HepG2 (cell line): ENCODE measurements around the gene SIRPA. TPM values are rescaled to one million over a fixed set of nuclear protein-coding genes. Genes with fewer than 3 reads are reported as not detected.

Source experiments
- AGO1 ChIP-seq: fragments of 200-400 bp; formaldehyde crosslinking; IDR thresholded peaks from 2 replicates; pipeline ENCODE4 v1.6.1; 2017; ENCODE audit warnings: mild to moderate bottlenecking, low read depth, low read length, moderate library complexity; ENCODE audit not compliant: poor library complexity, severe bottlenecking
- AKAP8 ChIP-seq: sonication (generic); formaldehyde crosslinking; IDR thresholded peaks from 2 replicates; pipeline ENCODE4 v1.5.1; 2020; ENCODE audit warnings: mild to moderate bottlenecking, missing genetic modification reagents
- HNRNPUL1 ChIP-seq: fragments of 200-400 bp; formaldehyde crosslinking; IDR thresholded peaks from 2 replicates; pipeline ENCODE4 v1.6.1; 2017; ENCODE audit warnings: low read depth, mild to moderate bottlenecking, low read length, moderate library complexity
- IKZF4 ChIP-seq: sonication (generic); formaldehyde crosslinking; IDR thresholded peaks from 2 replicates; pipeline ENCODE4 v1.5.1; 2020; ENCODE audit warnings: borderline replicate concordance, mild to moderate bottlenecking, low read depth, missing genetic modification reagents; ENCODE audit errors: not compliant biosample characterization
- MYC ChIP-seq: sonication (generic); formaldehyde crosslinking; IDR thresholded peaks from 2 replicates; pipeline ENCODE4 v1.9.0; 2021; ENCODE audit warnings: missing genetic modification reagents, borderline replicate concordance
- NCOA5 ChIP-seq: sonication (generic); formaldehyde crosslinking; IDR thresholded peaks from 2 replicates; pipeline ENCODE4 v1.4.0; 2020; ENCODE audit warnings: missing genetic modification reagents
- NFIC ChIP-seq: IDR thresholded peaks from 2 replicates; pipeline ENCODE4 v1.6.1; 2012; ENCODE audit warnings: mild to moderate bottlenecking, low read length, inconsistent platforms
- ZBTB8A ChIP-seq: sonication (generic); formaldehyde crosslinking; IDR thresholded peaks from 2 replicates; pipeline ENCODE4 v1.4.0; 2020; ENCODE audit warnings: mild to moderate bottlenecking, low read depth, missing genetic modification reagents, borderline replicate concordance
- ZNF331 ChIP-seq: sonication (generic); formaldehyde crosslinking; IDR thresholded peaks from 2 replicates; pipeline ENCODE4 v1.4.0; 2020; ENCODE audit warnings: missing genetic modification reagents
- ZNF33A ChIP-seq: sonication (generic); formaldehyde crosslinking; IDR thresholded peaks from 2 replicates; pipeline ENCODE4 v1.5.1; 2020; ENCODE audit warnings: missing genetic modification reagents, mild to moderate bottlenecking, moderate library complexity, borderline replicate concordance
- ZNF383 ChIP-seq: sonication (generic); formaldehyde crosslinking; IDR thresholded peaks from 2 replicates; pipeline ENCODE4 v1.4.0; 2020; ENCODE audit warnings: missing genetic modification reagents, mild to moderate bottlenecking, borderline replicate concordance
- ZNF530 ChIP-seq: sonication (generic); formaldehyde crosslinking; IDR thresholded peaks from 2 replicates; pipeline ENCODE4 v1.5.0; 2020; ENCODE audit warnings: low read depth, mild to moderate bottlenecking, missing genetic modification reagents
- ZNF563 ChIP-seq: sonication (generic); formaldehyde crosslinking; IDR thresholded peaks from 2 replicates; pipeline ENCODE4 v1.8.0; 2022; ENCODE audit warnings: mild to moderate bottlenecking, moderate library complexity, missing genetic modification reagents
- ZNF83 ChIP-seq: sonication (generic); formaldehyde crosslinking; IDR thresholded peaks from 2 replicates; pipeline ENCODE4 v1.4.0; 2020; ENCODE audit warnings: missing genetic modification reagents, mild to moderate bottlenecking, borderline replicate concordance
- polyA plus RNA-seq, 8 experiments: library from polyadenylated mRNA; depleted of rRNA in 3 of 8; stranded (reverse) in 7 of 8; unstranded in 1 of 8; fragments of >200 nt; fragmentation: Illumina TruSeq in 4 of 8; extraction: Trizol in 4 of 8; gene quantifications; 2 replicates each; pipeline versions ENCODE4 v1.2.1 to v1.2.3, GENCODE V29; 2011 to 2016; ENCODE audit warnings: low read depth in 4 of 8, missing spikeins in 1 of 8, mixed read lengths in 1 of 8; ENCODE audit not compliant: insufficient read depth in 1 of 8
- total RNA-seq, 5 experiments: library from RNA; depleted of rRNA; stranded (reverse); fragments of >200 nt; fragmentation: Illumina TruSeq; extraction: Trizol; gene quantifications; 2 replicates each; pipeline ENCODE4 v1.2.3, GENCODE V29; 2016; ENCODE audit warnings: low read depth in 1 of 5
- TF ChIP-seq, protein P1 (sequence below): sonication (generic); formaldehyde crosslinking; IDR thresholded peaks from 2 replicates; pipeline ENCODE4 v1.4.0; 2020; ENCODE audit warnings: mild to moderate bottlenecking, missing genetic modification reagents
- TF ChIP-seq, protein P2 (sequence below): IDR thresholded peaks from 2 replicates; pipeline ENCODE4 v1.6.1; 2016; ENCODE audit warnings: missing genetic modification reagents, missing compliant biosample characterization
- TF ChIP-seq, protein P3 (sequence below): sonication (generic); formaldehyde crosslinking; IDR thresholded peaks from 2 replicates; pipeline ENCODE4 v1.4.0; 2020; ENCODE audit warnings: missing genetic modification reagents
- TF ChIP-seq, protein P4 (sequence below): sonication (generic); formaldehyde crosslinking; IDR thresholded peaks from 2 replicates; pipeline ENCODE4 v1.5.0; 2020; ENCODE audit warnings: missing genetic modification reagents
- TF ChIP-seq, protein P5 (sequence below): sonication (generic); formaldehyde crosslinking; IDR thresholded peaks from 2 replicates; pipeline ENCODE4 v1.8.0; 2022; ENCODE audit warnings: mild to moderate bottlenecking, missing genetic modification reagents

Gene SIRPA
- total and polyA plus RNA-seq, 2 of the 13 experiments (the other 11 are each of a cell fraction or from before 2014, with no cell fraction given), result 7.2 to 17.6 TPM

DNA sequence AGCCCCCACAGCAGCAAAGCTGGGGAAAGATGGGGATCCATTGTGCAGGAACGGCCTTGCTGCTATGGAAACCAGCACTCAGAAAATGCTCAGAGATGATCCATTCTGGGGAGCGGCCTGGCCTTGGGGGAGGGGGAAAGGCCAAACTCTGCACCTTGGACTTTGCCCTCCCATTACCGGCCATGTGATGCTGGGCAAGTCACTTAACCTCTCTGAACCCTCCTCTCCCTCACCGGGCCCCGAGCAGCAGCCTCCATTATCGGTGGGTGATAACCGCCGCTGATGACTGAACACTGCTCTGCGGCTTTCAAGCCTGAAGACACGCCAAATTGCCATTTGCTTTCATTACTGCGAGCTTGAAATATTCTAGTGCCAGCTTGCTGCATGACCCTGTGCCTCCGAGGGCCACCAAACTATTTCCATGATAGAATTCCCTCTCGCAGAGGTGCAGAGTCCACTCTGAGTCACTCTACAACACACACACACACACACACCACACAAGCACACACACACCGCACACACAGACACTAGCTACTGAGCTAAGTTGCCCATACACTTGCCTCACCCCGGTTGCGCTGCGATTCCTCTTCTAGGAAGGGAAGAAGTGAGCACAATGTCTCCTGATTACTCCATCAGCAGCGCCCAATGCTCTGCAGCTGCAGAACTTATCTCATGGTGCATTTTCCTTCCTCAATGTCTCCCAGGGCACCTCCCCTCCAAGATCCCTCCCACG, 20.6 kb upstream of the SIRPA start (continued):
- TF ChIP-seq, protein P1, sequence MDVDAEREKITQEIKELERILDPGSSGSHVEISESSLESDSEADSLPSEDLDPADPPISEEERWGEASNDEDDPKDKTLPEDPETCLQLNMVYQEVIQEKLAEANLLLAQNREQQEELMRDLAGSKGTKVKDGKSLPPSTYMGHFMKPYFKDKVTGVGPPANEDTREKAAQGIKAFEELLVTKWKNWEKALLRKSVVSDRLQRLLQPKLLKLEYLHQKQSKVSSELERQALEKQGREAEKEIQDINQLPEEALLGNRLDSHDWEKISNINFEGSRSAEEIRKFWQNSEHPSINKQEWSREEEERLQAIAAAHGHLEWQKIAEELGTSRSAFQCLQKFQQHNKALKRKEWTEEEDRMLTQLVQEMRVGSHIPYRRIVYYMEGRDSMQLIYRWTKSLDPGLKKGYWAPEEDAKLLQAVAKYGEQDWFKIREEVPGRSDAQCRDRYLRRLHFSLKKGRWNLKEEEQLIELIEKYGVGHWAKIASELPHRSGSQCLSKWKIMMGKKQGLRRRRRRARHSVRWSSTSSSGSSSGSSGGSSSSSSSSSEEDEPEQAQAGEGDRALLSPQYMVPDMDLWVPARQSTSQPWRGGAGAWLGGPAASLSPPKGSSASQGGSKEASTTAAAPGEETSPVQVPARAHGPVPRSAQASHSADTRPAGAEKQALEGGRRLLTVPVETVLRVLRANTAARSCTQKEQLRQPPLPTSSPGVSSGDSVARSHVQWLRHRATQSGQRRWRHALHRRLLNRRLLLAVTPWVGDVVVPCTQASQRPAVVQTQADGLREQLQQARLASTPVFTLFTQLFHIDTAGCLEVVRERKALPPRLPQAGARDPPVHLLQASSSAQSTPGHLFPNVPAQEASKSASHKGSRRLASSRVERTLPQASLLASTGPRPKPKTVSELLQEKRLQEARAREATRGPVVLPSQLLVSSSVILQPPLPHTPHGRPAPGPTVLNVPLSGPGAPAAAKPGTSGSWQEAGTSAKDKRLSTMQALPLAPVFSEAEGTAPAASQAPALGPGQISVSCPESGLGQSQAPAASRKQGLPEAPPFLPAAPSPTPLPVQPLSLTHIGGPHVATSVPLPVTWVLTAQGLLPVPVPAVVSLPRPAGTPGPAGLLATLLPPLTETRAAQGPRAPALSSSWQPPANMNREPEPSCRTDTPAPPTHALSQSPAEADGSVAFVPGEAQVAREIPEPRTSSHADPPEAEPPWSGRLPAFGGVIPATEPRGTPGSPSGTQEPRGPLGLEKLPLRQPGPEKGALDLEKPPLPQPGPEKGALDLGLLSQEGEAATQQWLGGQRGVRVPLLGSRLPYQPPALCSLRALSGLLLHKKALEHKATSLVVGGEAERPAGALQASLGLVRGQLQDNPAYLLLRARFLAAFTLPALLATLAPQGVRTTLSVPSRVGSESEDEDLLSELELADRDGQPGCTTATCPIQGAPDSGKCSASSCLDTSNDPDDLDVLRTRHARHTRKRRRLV (CRISPR knock-in tag), result no peak
- TF ChIP-seq MYC (CRISPR knock-in tag), result no peak
- TF ChIP-seq, protein P2, sequence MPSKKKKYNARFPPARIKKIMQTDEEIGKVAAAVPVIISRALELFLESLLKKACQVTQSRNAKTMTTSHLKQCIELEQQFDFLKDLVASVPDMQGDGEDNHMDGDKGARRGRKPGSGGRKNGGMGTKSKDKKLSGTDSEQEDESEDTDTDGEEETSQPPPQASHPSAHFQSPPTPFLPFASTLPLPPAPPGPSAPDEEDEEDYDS, result no peak
- TF ChIP-seq AGO1, result no peak
- TF ChIP-seq NCOA5 (CRISPR knock-in tag), result no peak
- TF ChIP-seq, protein P3, sequence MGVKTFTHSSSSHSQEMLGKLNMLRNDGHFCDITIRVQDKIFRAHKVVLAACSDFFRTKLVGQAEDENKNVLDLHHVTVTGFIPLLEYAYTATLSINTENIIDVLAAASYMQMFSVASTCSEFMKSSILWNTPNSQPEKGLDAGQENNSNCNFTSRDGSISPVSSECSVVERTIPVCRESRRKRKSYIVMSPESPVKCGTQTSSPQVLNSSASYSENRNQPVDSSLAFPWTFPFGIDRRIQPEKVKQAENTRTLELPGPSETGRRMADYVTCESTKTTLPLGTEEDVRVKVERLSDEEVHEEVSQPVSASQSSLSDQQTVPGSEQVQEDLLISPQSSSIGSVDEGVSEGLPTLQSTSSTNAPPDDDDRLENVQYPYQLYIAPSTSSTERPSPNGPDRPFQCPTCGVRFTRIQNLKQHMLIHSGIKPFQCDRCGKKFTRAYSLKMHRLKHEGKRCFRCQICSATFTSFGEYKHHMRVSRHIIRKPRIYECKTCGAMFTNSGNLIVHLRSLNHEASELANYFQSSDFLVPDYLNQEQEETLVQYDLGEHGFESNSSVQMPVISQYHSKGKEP, result no peak
- TF ChIP-seq, protein P4, sequence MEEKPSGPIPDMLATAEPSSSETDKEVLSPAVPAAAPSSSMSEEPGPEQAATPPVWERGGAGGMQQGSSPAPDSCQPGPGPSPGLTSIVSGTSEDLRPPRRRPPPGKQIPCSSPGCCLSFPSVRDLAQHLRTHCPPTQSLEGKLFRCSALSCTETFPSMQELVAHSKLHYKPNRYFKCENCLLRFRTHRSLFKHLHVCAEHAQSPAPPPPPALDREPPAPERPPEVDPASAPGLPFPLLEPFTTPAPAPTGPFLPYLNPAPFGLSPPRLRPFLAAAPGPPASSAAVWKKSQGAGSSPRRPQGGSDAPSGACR (CRISPR knock-in tag), result no peak
- TF ChIP-seq ZBTB8A (CRISPR knock-in tag), result no peak
- no peak for TF ChIP-seq ZNF33A (CRISPR knock-in tag)
- no peak for TF ChIP-seq ZNF331 (CRISPR knock-in tag)
- no peak for TF ChIP-seq ZNF83 (CRISPR knock-in tag)
- TF ChIP-seq ZNF383 (CRISPR knock-in tag), result no peak
- TF ChIP-seq, protein P5, sequence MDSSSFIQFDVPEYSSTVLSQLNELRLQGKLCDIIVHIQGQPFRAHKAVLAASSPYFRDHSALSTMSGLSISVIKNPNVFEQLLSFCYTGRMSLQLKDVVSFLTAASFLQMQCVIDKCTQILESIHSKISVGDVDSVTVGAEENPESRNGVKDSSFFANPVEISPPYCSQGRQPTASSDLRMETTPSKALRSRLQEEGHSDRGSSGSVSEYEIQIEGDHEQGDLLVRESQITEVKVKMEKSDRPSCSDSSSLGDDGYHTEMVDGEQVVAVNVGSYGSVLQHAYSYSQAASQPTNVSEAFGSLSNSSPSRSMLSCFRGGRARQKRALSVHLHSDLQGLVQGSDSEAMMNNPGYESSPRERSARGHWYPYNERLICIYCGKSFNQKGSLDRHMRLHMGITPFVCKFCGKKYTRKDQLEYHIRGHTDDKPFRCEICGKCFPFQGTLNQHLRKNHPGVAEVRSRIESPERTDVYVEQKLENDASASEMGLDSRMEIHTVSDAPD, result no peak
- no peak for TF ChIP-seq ZNF530 (CRISPR knock-in tag)
- TF ChIP-seq IKZF4 (CRISPR knock-in tag), result no peak
- TF ChIP-seq AKAP8 (CRISPR knock-in tag), result no peak
- no peak for TF ChIP-seq HNRNPUL1
- TF ChIP-seq ZNF563 (CRISPR knock-in tag), result no peak
- TF ChIP-seq NFIC, result no peak
